Neuronal stem cell (in vitro differentiated cells): ENCODE data around the gene PARD3B.

Experiments used
- DNase-seq: peaks from one replicate; pipeline ENCODE4 v3.0.0-alpha.2; 2013; ENCODE audit warnings: low spot score
- H2AFZ ChIP-seq: one replicate; pipeline ENCODE4 v1.6.1; 2013; ENCODE audit warnings: mild to moderate bottlenecking, low read length, inconsistent platforms
- H2AK5ac ChIP-seq: 2 replicates; pipeline ENCODE4 v1.6.1; 2013; ENCODE audit warnings: low read depth, mild to moderate bottlenecking, inconsistent platforms, low read length, moderate library complexity, mixed read lengths
- H2BK120ac ChIP-seq: 2 replicates; pipeline ENCODE4 v1.6.1; 2013; ENCODE audit warnings: low read depth, mild to moderate bottlenecking, inconsistent platforms, low read length, moderate library complexity, mixed read lengths
- H2BK12ac ChIP-seq: one replicate; pipeline ENCODE4 v1.6.1; 2013; ENCODE audit warnings: low read length, inconsistent platforms
- H2BK15ac ChIP-seq: 2 replicates; pipeline ENCODE4 v1.6.1; 2013; ENCODE audit warnings: mild to moderate bottlenecking, low read length, inconsistent platforms, mixed read lengths
- H2BK5ac ChIP-seq: one replicate; pipeline ENCODE4 v1.6.1; 2013; ENCODE audit warnings: inconsistent platforms, mild to moderate bottlenecking, low read length, moderate library complexity
- H3K14ac ChIP-seq: one replicate; pipeline ENCODE4 v1.6.1; 2013; ENCODE audit warnings: low read length, inconsistent platforms
- H3K18ac ChIP-seq: 2 replicates; pipeline ENCODE4 v1.6.1; 2013; ENCODE audit warnings: low read length, inconsistent platforms
- H3K23ac ChIP-seq: 2 replicates; pipeline ENCODE4 v1.6.1; 2013; ENCODE audit warnings: low read depth, mild to moderate bottlenecking, mixed read lengths, low read length, inconsistent platforms; ENCODE audit not compliant: poor library complexity
- H3K27ac ChIP-seq: replicated peaks from 3 replicates; pipeline ENCODE4 v1.5.1; 2013; ENCODE audit warnings: low read length, inconsistent platforms
- H3K27me3 ChIP-seq, 3 experiments: 2 replicates each; pipeline ENCODE4 v1.6.1; 2013; ENCODE audit warnings: low read length in 3 of 3, mild to moderate bottlenecking in 2 of 3, inconsistent platforms in 1 of 3, low read depth in 1 of 3, mixed read lengths in 1 of 3, moderate library complexity in 1 of 3; ENCODE audit not compliant: control insufficient read depth in 3 of 3, insufficient read depth in 3 of 3
- H3K36me3 ChIP-seq, 2 donors: replicated peaks in 1 of 2; 2 replicates each; pipeline ENCODE4 v1.6.1; 2013; ENCODE audit warnings: low read length in 2 of 2; ENCODE audit not compliant: control insufficient read depth in 2 of 2, insufficient read depth in 2 of 2
- H3K4ac ChIP-seq: 2 replicates; pipeline ENCODE4 v1.6.1; 2013; ENCODE audit warnings: inconsistent platforms, mild to moderate bottlenecking, low read length, moderate library complexity
- H3K4me1 ChIP-seq, 2 donors: 1 replicate in 1 of 2; 2 replicates in 1 of 2; pipeline ENCODE4 v1.6.1; 2013; ENCODE audit warnings: low read length in 2 of 2, low read depth in 1 of 2; ENCODE audit not compliant: control insufficient read depth in 2 of 2, insufficient read depth in 1 of 2
- H3K4me2 ChIP-seq: one replicate; pipeline ENCODE4 v1.6.1; 2013; ENCODE audit warnings: mild to moderate bottlenecking, low read length, inconsistent platforms; ENCODE audit not compliant: insufficient read depth, poor library complexity, severe bottlenecking
- H3K4me3 ChIP-seq, 2 donors: 2 replicates each; pipeline ENCODE4 v1.5.1; 2013; ENCODE audit warnings: low read length in 2 of 2, mild to moderate bottlenecking in 2 of 2, inconsistent platforms in 1 of 2, moderate library complexity in 1 of 2
- H3K79me1 ChIP-seq: one replicate; pipeline ENCODE4 v1.6.1; 2013; ENCODE audit warnings: low read depth, mild to moderate bottlenecking, inconsistent platforms, low read length, moderate library complexity
- H3K9ac ChIP-seq: one replicate; pipeline ENCODE4 v1.6.1; 2013; ENCODE audit warnings: mild to moderate bottlenecking, low read depth, low read length, inconsistent platforms; ENCODE audit not compliant: poor library complexity
- H3K9me3 ChIP-seq, 2 donors: replicated peaks in 1 of 2; 2 replicates each; pipeline versions ENCODE3 to v1.6.1; 2013; ENCODE audit warnings: low read length in 2 of 2, mild to moderate bottlenecking in 2 of 2, inconsistent platforms in 1 of 2, low read depth in 1 of 2, mixed read lengths in 1 of 2, moderate library complexity in 1 of 2; ENCODE audit not compliant: control insufficient read depth in 2 of 2, insufficient read depth in 1 of 2
- H4K8ac ChIP-seq: one replicate; pipeline ENCODE4 v1.6.1; 2013; ENCODE audit warnings: low read depth, mild to moderate bottlenecking, inconsistent platforms, low read length, moderate library complexity
- H4K91ac ChIP-seq: one replicate; pipeline ENCODE4 v1.6.1; 2013; ENCODE audit warnings: low read length, low read depth, mild to moderate bottlenecking, inconsistent platforms; ENCODE audit not compliant: poor library complexity
- WGBS, 2 donors: extraction: QIAGEN DNeasy Blood & Tissue Kit; methylation state at CpG; one replicate each; pipeline ENCODE4 v1.1.7; 2013; ENCODE audit warnings: missing lambda C conversion rate in 2 of 2, mixed read lengths in 1 of 2; ENCODE audit not compliant: insufficient read length in 2 of 2, insufficient replicate concordance in 1 of 2; ENCODE audit errors: extremely low coverage in 2 of 2; 5-methylcytosine and 5-hydroxymethylcytosine counted together

PARD3B gene

DNA sequence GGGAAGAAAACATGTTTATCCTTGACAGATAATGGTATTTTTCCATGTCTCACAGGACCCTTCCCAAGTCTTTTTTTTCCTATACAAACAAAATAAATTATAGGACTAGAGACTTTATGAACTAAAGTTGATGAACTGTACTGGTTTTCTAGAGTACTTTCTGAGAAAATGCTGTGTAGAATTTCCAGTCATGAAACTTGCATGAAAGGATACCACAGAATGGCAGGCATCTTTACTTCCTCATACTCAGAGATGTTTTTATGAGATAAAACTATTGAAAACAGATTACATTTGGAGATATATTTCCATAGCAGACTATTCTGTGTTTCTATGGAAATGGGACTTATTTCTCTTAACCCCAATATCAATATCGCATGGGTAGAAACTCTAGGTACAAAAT is 403.5 kb downstream of the PARD3B start:
- Histone ChIP-seq H3K23ac (no peak overlapping the region), H3K14ac (no peak overlapping the region), H3K4me2 (no peak overlapping the region), H3K4ac (no peak overlapping the region), H3K27me3 (no peaks in the 10 kb centered on the region), H3K79me1 (no peaks in the 10 kb centered on the region), H4K8ac (no peak overlapping the region), H2BK15ac (no peak overlapping the region), H4K91ac (no peak overlapping the region), H3K9ac (no peak overlapping the region), H2BK5ac (no peak overlapping the region), H2AK5ac (no peak overlapping the region), H3K4me3 (no peak overlapping the region), H3K18ac (no peak overlapping the region), H3K9me3 (peaks cover 5 to 12% of the 10 kb centered on the region in 2 donors), H3K36me3 (no peaks in the 10 kb centered on the region), H3K27ac (no peak overlapping the region), H2BK12ac (no peak overlapping the region), H2BK120ac (no peak overlapping the region), H2AFZ (no peak overlapping the region), H3K4me1 (no peaks in the 10 kb centered on the region)
- no peak for DNase-seq
- no CpG with 5 or more reads among the region's 1 CpG for WGBS, 2 donors

DNA sequence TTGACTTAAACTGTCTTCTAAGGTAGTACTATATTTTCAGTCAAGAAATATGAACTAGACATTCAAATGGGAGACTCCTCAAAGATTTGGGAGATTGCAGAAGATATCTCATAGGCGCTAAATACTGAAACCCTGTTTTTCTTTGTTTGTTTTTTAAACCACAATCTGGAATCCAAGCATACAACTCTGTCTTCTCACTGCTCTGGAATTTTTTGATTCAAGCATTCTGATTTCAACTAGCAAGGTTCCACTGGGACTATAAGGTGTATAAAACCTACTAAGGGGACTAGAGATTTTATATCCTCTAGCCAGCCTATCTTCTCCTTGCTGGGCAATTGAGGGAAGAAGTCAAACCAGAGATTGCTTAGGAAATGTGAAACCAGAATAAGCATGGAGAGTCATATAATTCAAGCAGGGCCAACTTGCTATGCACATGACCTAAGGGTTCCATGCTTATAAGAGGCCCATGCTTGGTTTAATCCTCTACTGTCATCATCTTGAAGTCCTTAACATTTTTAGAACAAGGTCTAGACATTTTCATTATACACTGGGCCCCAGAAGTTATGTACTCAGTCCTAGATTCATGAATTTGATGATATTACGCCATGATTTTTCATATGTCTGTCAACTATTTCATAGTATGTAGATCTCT is 405.5 kb downstream of the PARD3B start:
- Histone ChIP-seq H2BK5ac (no peak overlapping the region), H3K4ac (no peak overlapping the region), H3K4me1 (no peaks in the 10 kb centered on the region), H3K27ac (no peak overlapping the region), H3K9ac (no peak overlapping the region), H3K18ac (no peak overlapping the region), H2AFZ (no peak overlapping the region), H3K9me3 (no peaks in the 10 kb centered on the region), H2BK120ac (no peak overlapping the region), H3K36me3 (no peaks in the 10 kb centered on the region), H3K4me2 (no peak overlapping the region), H2BK12ac (no peak overlapping the region), H3K27me3 (no peaks in the 10 kb centered on the region), H3K14ac (no peak overlapping the region), H2AK5ac (no peak overlapping the region), H2BK15ac (no peak overlapping the region), H3K4me3 (no peak overlapping the region), H3K79me1 (no peaks in the 10 kb centered on the region), H4K8ac (no peak overlapping the region), H3K23ac (no peak overlapping the region), H4K91ac (no peak overlapping the region)
- DNase-seq: no peak
- no CpG with 5 or more reads among the region's 2 CpGs for WGBS, 2 donors

DNA sequence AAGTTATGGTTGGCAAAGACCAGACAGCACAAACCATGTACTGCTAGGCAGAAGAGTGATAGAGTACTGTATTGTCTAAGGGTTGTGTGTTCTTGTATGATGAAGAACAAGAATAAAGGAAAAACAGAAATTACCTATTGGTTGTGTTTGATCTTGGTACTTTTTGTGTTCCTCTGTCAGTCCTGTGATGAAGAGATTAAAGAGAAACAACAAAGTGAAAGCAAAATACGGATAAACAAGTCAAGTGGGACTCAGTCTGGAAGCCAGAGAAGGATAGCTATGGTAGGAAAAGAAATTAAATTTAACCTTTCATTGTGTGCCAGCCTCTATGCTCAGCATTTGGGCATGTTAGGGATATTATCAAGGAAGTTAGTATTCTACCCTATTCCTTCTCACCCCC is 413.1 kb downstream of the PARD3B start:
- Histone ChIP-seq H3K27ac (no peak overlapping the region), H3K14ac (no peak overlapping the region), H2BK120ac (no peak overlapping the region), H2BK5ac (no peak overlapping the region), H2AFZ (no peak overlapping the region), H3K4me2 (no peak overlapping the region), H3K23ac (no peak overlapping the region), H3K79me1 (no peaks in the 10 kb centered on the region), H3K4me3 (no peak overlapping the region), H4K8ac (no peak overlapping the region), H3K27me3 (no peaks in the 10 kb centered on the region), H2BK12ac (no peak overlapping the region), H3K18ac (no peak overlapping the region), H3K36me3 (no peaks in the 10 kb centered on the region), H3K9ac (no peak overlapping the region), H2AK5ac (no peak overlapping the region), H3K9me3 (no peaks in the 10 kb centered on the region), H3K4me1 (peaks cover 0 to 3% of the 10 kb centered on the region in 2 donors), H3K4ac (no peak overlapping the region), H2BK15ac (no peak overlapping the region), H4K91ac (no peak overlapping the region)
- DNase-seq: no peak
- WGBS, 2 donors: no CpG with 5 or more reads among the region's 1 CpG

GRCh38 chr2:204964414-204964813 is 419.1 kb downstream of the PARD3B start:
- Histone ChIP-seq H3K23ac (no peak overlapping the region), H4K8ac (no peak overlapping the region), H2BK15ac (no peak overlapping the region), H2BK120ac (no peak overlapping the region), H2AK5ac (no peak overlapping the region), H3K4ac (no peak overlapping the region), H3K4me2 (no peak overlapping the region), H2BK12ac (no peak overlapping the region), H3K14ac (no peak overlapping the region), H4K91ac (no peak overlapping the region), H3K9ac (no peak overlapping the region), H3K36me3 (no peaks in the 10 kb centered on the region), H3K27me3 (no peaks in the 10 kb centered on the region), H3K18ac (no peak overlapping the region), H3K9me3 (no peaks in the 10 kb centered on the region), H3K4me3 (no peak overlapping the region), H3K4me1 (peaks cover 2 to 3% of the 10 kb centered on the region in 2 donors), H3K27ac (no peak overlapping the region), H3K79me1 (no peaks in the 10 kb centered on the region), H2BK5ac (no peak overlapping the region), H2AFZ (no peak overlapping the region)
- WGBS, 2 donors: no CpG with 5 or more reads among the region's 3 CpGs
- DNase-seq: no peak
